Measurements from ENCODE around the gene EIF1AD.
"Not testable (repeated sequence)": the region's sequence is repeated elsewhere in the genome, so short reads cannot be mapped to it uniquely, and the experiment has no call there.

EIF1AD gene

DNA sequence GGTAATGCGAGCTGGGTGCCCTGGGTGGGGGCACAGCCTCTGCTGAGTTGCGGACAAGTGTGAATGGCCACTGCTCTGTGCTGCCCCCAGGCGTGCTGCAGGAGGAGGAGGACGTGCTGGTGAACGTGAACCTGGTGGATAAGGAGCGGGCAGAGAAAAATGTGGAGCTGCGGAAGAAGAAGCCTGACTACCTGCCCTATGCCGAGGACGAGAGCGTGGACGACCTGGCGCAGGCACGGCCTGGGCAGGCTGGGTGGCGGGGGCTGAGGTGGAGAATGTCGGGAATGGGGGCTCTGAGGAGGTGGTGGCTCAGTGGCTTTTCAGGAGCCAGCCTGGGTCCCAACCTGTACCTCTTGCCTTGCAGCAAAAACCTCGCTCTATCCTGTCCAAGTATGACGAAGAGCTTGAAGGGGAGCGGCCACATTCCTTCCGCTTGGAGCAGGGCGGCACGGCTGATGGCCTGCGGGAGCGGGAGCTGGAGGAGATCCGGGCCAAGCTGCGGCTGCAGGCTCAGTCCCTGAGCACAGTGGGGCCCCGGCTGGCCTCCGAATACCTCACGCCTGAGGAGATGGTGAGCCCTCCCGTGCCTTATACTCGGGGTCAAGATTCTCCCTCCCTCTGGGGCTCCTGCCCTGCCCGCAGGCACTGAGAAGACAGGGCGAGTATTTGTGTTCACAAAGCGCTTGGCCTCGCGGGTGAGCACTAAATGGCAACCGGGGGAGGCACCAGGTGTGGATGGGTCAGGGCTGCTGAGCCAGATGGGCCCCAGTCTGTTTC, 35.8 kb downstream of the EIF1AD start:
- DNase-seq = no peak

DNA sequence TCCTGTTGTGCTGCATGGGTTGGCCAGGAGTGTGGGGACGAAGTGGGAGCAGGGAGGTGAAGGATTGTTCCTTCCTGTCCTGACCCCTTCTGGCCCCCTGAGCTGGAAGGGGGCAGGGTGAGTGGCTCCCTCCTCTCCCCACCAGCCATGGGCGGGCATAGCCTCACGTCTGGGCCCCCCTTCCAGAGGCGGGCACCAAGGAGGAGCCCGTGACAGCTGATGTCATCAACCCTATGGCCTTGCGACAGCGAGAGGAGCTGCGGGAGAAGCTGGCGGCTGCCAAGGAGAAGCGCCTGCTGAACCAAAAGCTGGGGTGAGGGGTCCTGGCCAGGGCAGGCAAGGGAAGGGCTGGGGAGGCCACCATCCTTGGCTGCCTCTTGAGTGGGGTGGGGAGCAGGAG, 37.1 kb downstream of the EIF1AD start:
- no peak for DNase-seq

DNA sequence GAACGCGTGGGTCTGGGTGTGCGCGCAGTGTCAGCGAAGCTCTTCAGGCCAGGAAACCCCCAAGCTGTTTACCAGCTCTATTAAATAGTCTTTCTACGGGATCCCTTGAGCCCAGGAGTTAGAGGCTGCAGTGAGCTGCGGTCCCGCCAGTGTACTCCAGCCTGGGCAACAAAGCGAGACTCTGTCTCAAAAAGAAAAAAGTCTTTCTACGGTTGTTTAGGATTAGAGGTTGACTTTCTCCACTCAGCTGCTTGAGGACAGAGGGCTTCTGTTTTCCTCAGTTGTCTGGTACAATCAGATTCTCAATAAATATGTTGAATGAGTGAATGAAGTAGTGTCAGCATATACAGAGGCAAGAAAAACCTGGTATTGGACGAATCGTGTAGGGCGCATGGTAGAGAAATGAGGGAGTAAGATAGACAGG, 39.8 kb downstream of the EIF1AD start:
- DNase-seq = no peak

DNA sequence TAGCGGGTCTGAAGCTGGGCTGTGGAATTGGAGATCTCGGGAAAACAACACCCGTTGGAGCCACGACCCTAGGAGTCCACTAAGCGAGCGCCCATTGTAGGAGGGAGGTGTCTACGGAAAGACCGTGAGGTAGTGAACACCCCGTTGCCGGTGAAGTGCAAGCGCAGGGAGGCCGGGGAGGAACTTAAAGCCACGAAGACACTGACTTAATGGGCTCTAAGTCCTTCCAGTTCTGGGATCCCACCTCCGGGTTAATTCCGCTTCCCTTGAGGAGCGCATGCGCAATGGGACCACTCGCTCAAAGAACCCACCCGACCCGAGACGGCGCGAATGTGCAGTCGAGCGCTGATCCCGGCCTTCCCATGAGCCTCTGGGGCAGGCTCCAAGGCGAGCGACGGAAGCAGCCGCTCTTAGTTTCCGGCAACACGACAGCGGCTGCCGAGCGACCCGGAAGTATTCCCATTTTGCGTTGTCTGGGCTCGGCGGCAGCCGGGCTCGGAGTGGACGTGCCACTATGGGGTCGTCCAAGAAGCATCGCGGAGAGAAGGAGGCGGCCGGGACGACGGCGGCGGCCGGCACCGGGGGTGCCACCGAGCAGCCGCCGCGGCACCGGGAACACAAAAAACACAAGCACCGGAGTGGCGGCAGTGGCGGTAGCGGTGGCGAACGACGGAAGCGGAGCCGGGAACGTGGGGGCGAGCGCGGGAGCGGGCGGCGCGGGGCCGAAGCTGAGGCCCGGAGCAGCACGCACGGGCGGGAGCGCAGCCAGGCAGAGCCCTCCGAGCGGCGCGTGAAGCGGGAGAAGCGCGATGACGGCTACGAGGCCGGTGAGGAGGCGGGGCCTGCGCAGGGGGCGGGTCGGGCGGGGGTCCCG, 40.5 kb downstream of the EIF1AD start, which contains the start of gene SART1:
TSS of gene SART1 (plus strand) at position 468 of the 874 bp plus-strand sequence. CDS start at position 515, 47 bp downstream.
- DNase-seq = peak; percentile 97

DNA sequence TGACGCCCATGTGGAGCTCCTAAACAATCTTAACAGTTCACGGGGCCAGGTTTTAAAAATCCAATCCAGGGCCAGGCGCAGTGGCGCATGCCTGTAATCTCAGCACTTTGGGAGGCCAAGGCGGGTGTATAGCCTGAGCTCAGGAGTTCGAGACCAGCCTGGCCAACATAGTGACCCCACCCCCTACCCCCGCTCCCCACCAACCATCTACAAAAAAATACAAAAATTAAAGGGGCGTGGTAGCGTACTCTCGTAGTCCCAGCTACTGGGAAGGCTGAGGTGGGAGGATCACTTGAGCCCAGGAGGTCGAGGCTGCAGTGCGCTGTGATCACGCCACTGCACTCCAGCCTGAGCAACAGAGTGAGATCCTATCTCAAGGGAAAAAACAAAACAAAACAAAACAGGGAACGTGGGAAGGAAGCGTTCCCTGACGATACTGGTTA, 41.1 kb downstream of the EIF1AD start:
- no peak for DNase-seq

DNA sequence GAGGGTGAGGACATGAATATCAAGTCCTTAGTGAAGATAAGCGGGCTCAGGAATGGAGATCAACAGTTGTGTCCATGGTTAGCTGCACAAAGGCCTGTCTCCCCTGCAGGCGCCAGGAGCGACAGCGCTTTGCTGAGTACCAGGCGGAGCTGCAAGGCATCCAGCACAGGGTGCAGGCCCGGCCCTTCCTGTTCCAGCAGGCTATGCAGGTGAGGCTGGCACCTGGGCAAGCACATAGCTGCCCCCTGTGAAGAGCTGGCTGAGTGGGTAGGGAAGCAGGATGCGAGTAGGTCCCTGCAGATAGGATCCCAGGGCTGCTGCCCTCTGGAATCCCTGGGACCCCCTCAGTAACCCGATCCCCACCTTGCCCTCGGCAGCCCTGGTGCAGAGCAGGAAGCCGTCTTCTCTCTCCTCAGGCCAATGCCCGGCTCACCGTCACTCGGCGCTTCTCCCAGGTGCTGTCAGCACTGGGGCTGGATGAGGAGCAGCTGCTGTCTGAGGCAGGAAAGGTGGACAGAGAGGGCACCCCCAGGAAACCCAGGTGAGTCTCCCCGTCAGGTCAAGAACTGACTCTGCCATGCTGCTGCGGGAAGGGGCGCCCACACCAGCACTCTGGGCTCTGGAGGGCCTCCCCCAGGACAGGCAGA, 43.1 kb downstream of the EIF1AD start:
- DNase-seq = no peak

DNA sequence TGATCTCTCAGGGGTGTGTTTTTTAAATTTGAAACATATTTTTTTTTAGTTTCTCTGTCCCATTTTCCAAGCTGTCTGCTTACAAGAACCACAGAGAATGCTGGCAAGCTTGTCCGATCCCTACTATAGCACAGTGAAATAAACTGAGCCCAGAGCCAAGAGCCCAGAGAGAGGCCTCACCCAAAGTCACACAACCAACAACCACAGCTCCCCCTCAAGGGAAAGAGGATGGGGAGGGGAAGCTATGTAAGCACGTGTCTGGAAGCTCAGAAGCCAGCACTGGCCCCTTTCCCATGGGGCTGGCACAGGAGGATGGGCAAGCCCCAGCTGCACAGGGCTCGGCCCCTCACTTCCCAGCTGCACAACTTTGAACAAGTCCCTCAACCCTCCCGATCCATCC, 43.7 kb downstream of the EIF1AD start:
- no peak for DNase-seq

DNA sequence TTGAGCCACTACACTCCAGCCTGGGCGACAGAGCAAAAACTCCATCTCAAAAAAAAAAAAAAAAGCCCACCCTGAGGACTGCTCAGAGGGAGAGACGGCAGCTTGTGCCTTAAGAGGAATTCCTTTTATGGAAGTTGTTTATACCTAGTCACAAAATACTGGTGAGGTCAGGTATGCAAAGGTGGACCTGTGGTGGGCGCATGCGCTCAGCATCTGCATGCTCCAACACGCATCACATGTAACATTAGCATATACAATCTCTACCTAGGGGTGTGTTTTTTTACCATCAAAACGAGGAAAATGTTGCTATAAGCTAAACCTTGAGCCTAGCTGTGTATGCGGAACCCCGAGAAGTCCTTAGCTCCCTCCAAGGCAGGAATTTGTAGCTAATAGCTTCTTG, 47.2 kb downstream of the EIF1AD start:
- peak; percentile 37 for DNase-seq

DNA sequence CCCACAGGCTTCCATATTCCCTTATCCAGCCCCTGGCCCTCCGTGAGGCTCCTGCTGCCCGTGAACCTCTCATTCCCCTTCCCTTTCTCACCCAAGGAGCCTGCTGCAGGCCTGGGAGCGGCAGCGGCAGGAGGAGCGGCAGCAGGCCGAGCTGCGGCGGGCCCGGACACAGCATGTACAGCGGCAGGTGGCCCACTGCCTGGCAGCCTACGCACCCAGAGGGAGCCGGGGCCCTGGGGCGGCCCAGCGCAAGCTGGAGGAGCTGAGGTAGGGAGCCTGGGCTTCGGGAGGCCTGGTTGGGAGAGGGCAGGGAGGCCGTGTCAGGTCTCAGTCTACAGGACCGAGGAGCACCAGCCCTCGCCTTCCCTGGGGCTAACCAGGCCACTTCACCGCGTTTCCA, 48.5 kb downstream of the EIF1AD start:
- DNase-seq = no peak

DNA sequence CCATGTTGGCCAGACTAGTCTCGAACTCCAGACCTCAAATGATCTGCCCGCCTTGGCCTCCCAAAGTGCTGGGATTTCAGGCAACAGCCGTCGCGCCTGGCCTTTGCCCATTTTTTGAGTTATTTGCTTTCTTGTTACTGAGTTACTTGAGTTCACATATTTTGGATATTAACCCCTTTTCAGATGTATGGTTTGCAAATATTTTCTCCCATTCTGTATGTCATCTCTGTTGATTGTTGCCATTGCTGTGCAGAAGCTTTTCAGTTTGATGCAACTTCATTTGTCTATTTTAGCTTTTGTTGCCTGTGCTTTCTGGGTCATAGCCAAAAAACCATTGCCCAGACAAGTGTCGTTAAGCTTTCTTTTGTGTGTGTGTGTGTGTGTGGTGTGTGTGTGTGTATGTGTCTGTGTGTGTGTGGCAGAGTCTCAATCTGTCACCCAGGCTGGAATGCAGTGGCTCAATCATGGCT, 49.9 kb downstream of the EIF1AD start:
- DNase-seq = no peak

DNA sequence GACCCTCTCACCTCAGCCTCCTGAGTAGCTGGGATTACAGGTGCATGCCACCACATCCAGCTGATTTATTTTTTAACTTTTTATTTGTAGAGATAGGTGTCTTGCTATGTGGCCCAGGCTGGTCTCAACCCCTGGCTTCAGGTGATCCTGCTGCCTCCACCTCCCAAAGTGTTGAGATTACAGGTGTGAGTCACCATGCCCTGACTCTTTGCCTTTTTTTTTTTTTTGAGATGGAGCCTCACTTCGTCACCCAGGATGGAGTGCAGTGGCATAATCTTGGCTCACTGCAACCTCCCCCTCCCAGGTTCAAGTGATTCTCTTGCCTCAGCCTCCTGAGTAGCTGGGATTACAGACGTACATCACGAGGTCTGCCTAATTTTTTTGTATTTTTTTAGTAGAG, 50.3 kb downstream of the EIF1AD start:
- not testable (repeated sequence) for DNase-seq

DNA sequence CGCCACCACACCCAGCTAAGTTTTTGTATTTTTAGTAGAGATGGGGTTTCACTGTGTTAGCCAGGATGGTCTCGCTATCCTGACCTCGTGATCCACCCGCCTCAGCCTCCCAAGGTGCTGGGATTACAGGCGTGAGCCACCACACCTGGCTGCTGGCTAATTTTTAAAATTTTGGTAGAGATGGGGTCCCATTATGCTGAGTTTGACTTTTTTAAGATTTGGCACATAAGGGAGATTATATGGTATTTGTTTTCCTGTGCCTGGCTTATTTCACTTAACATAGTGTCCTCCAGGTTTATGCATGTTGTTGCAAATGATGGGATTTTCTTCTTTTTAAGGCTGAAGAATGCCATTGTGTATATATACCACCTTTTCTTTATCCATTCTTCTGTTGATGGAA, 51.2 kb downstream of the EIF1AD start:
- DNase-seq = not testable (repeated sequence)

DNA sequence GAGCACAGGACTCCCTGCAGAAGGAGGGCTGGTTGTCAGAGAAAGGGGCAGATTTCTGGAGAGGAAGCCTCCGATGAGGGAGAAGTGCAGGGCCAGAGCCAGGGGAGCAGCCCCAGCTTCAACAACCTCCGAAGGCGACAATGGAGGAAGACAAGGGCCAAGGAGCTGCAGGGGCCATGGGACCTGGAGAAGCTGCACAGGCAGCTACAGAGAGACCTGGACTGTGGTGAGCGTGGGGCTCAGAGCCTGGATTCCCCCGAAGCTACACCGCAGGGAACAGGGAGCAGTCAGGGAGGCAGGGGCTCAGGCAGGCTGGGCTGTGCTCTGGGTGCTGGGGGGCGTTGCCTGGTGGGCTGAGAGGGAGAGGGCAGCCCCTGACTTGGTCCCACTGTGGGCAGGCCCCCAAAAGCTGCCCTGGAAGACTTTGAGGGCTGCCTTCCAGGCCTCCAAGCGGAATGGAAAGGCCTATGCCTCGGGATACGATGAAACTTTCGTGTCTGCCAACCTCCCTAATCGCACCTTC, 54.3 kb downstream of the EIF1AD start:
- DNase-seq = no peak

DNA sequence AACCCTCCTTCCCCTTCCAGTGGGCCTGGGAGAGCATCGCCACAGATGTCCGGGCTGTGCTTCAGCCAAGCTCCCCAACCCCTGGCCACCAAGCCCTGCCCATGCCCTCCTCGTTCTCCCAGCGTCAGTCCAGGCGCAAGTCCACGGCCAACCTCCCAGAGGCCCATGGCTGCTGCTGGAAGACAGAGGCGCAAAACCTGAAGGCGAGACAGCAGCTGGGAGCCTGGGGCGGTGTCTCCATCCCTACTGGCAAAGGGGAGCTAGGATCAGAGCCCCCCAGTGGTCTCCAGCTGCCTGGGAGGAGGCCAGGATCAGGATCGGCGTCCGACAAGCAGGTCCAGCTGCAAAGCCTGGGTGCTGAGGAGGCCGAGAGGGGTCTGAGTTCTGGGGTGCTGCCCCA, 54.8 kb downstream of the EIF1AD start:
- DNase-seq = no peak

DNA sequence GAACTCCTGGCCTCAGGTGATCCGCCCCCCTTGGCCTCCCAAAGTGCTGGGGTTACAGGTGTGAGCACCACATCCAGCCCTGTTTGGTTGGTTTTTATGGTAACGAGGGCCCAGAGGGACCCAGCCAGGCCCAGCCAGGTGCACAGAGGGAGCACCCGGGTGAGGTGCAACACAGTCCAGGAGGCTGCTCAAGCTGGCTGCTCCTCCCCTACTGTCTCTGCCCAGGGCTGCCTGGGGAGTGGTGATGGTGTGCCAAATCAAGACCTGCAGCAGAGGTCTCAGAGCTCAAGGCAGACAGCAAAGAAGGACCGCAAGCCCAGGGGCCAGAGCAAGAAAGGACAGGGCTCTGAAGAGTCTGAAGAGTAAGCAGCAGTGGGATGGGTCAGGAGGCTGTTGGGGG, 55.3 kb downstream of the EIF1AD start:
- no peak for DNase-seq
